ENCODE data around the gene RPL15.

- TF ChIP-seq, protein P1, sequence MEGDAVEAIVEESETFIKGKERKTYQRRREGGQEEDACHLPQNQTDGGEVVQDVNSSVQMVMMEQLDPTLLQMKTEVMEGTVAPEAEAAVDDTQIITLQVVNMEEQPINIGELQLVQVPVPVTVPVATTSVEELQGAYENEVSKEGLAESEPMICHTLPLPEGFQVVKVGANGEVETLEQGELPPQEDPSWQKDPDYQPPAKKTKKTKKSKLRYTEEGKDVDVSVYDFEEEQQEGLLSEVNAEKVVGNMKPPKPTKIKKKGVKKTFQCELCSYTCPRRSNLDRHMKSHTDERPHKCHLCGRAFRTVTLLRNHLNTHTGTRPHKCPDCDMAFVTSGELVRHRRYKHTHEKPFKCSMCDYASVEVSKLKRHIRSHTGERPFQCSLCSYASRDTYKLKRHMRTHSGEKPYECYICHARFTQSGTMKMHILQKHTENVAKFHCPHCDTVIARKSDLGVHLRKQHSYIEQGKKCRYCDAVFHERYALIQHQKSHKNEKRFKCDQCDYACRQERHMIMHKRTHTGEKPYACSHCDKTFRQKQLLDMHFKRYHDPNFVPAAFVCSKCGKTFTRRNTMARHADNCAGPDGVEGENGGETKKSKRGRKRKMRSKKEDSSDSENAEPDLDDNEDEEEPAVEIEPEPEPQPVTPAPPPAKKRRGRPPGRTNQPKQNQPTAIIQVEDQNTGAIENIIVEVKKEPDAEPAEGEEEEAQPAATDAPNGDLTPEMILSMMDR (IDR thresholded peaks at IDR 0.05), result no peak
- TF ChIP-seq POLR2A (IDR thresholded peaks at IDR 0.05), result no peak
Observed at GRCh38 chr3:23911397-23911796, 5.5 kb upstream of the RPL15 start.
